IMR-90 (cell line): ENCODE results near the gene MAU2. TPM values are rescaled to one million over a fixed set of nuclear protein-coding genes. Genes with fewer than 3 reads are reported as not detected.
"Not testable (repeated sequence)": the region's sequence is repeated elsewhere in the genome, so short reads cannot be mapped to it uniquely, and the experiment has no call there.

Source experiments
- ATAC-seq: fragments of 200-7000 bp; cut with Tn5 transposase; 2 replicates; pipeline ENCODE4 v1.9.1; 2020; ENCODE audit warnings: low read depth, mild to moderate bottlenecking, moderate library complexity
- BruUV-seq: library from RNA; stranded (reverse); fragments of 400-500 nt; replicated peaks from 2 replicates; lab custom pipeline; 2021; lab: Mats Ljungman, UMichigan
- CTCF ChIA-PET: fragments of 300-600 bp; formaldehyde crosslinking; extraction: SDS; loops from one replicate; lab custom pipeline; 2021; ENCODE audit warnings: antibody characterized with exemption; lab: Yijun Ruan, JAX
- POLR2A ChIA-PET: fragments of 300-600 bp; sonication (Branson Sonifier 250); formaldehyde crosslinking; loops from one replicate; lab custom pipeline; 2022; ENCODE audit warnings: antibody characterized with exemption; ENCODE audit not compliant: unreplicated experiment; lab: Charles Lee
- DNase-seq: peaks from one replicate; pipeline ENCODE4 v3.0.0; 2013
- H2AFZ ChIP-seq: replicated peaks from 2 replicates; pipeline ENCODE3; 2013; ENCODE audit warnings: low read length, mild to moderate bottlenecking; ENCODE audit not compliant: poor library complexity
- H2AK5ac ChIP-seq: 2 replicates; pipeline ENCODE4 v1.6.1; 2013; ENCODE audit warnings: low read depth, low read length, inconsistent platforms
- H2AK9ac ChIP-seq: replicated peaks from 2 replicates; pipeline ENCODE3; 2013; ENCODE audit warnings: mild to moderate bottlenecking, low read depth, low read length, moderate library complexity; ENCODE audit not compliant: poor library complexity
- H2BK120ac ChIP-seq: 2 replicates; pipeline ENCODE4 v1.6.1; 2013; ENCODE audit warnings: low read depth, low read length, inconsistent platforms
- H2BK15ac ChIP-seq: 3 replicates; pipeline ENCODE4 v1.6.1; 2013; ENCODE audit warnings: low read depth, low read length, inconsistent platforms
- H2BK20ac ChIP-seq: 2 replicates; pipeline ENCODE4 v1.6.1; 2013; ENCODE audit warnings: low read depth, mild to moderate bottlenecking, inconsistent platforms, low read length, moderate library complexity
- H2BK5ac ChIP-seq: 2 replicates; pipeline ENCODE4 v1.6.1; 2013; ENCODE audit warnings: mild to moderate bottlenecking, low read depth, low read length, inconsistent platforms; ENCODE audit not compliant: poor library complexity, severe bottlenecking
- H3K14ac ChIP-seq: replicated peaks from 2 replicates; pipeline ENCODE4 v1.6.1; 2013; ENCODE audit warnings: low read depth, low read length, inconsistent platforms
- H3K18ac ChIP-seq: 2 replicates; pipeline ENCODE4 v1.6.1; 2013; ENCODE audit warnings: low read depth, low read length, control low read depth
- H3K23ac ChIP-seq: 2 replicates; pipeline ENCODE4 v1.6.1; 2013; ENCODE audit warnings: low read depth, low read length, inconsistent platforms
- H3K27ac ChIP-seq: 2 replicates; pipeline ENCODE4 v1.5.1; 2013; ENCODE audit warnings: mild to moderate bottlenecking, control low read depth, low read length; ENCODE audit not compliant: insufficient read depth
- H3K27me3 ChIP-seq: 2 replicates; pipeline ENCODE4 v1.6.1; 2013; ENCODE audit warnings: low read length; ENCODE audit not compliant: control insufficient read depth, insufficient read depth
- H3K36me3 ChIP-seq: 2 replicates; pipeline ENCODE4 v1.6.1; 2013; ENCODE audit warnings: low read length, mixed read lengths; ENCODE audit not compliant: control insufficient read depth, insufficient read depth
- H3K4ac ChIP-seq: 2 replicates; pipeline ENCODE4 v1.6.1; 2013; ENCODE audit warnings: low read depth, low read length, inconsistent platforms
- H3K4me1 ChIP-seq: 2 replicates; pipeline ENCODE4 v1.6.1; 2013; ENCODE audit warnings: low read length, mixed read lengths; ENCODE audit not compliant: control insufficient read depth, insufficient read depth
- H3K4me2 ChIP-seq: 2 replicates; pipeline ENCODE4 v1.6.1; 2013; ENCODE audit warnings: low read depth, mild to moderate bottlenecking, control low read depth, low read length, moderate library complexity
- H3K4me3 ChIP-seq: 2 replicates; pipeline ENCODE4 v1.5.1; 2013; ENCODE audit warnings: low read depth, mild to moderate bottlenecking, control low read depth, low read length, moderate library complexity; ENCODE audit not compliant: insufficient read depth
- H3K56ac ChIP-seq: 2 replicates; pipeline ENCODE4 v1.6.1; 2013; ENCODE audit warnings: low read length, inconsistent platforms; ENCODE audit not compliant: insufficient read depth; ENCODE audit errors: extremely low read depth
- H3K79me1 ChIP-seq, 2 experiments: 2 replicates each; pipeline ENCODE4 v1.6.1; 2013; ENCODE audit warnings: low read length in 2 of 2, inconsistent platforms in 1 of 2, low read depth in 1 of 2
- H3K9ac ChIP-seq: 2 replicates; pipeline ENCODE4 v1.6.1; 2013; ENCODE audit warnings: low read depth, low read length, control low read depth
- H3K9me1 ChIP-seq: 2 replicates; pipeline ENCODE4 v1.6.1; 2013; ENCODE audit warnings: low read length, inconsistent platforms; ENCODE audit not compliant: insufficient read depth
- H3K9me3 ChIP-seq: 2 replicates; pipeline ENCODE4 v1.6.1; 2013; ENCODE audit warnings: low read length; ENCODE audit not compliant: control insufficient read depth, insufficient read depth
- H4K20me1 ChIP-seq: 2 replicates; pipeline ENCODE4 v1.6.1; 2013; ENCODE audit warnings: low read length, inconsistent platforms; ENCODE audit not compliant: insufficient read depth
- H4K5ac ChIP-seq: 2 replicates; pipeline ENCODE4 v1.6.1; 2013; ENCODE audit warnings: mild to moderate bottlenecking, low read depth, low read length, control low read depth
- H4K8ac ChIP-seq, 2 experiments: 2 replicates each; pipeline ENCODE4 v1.6.1; 2013; ENCODE audit warnings: low read depth in 2 of 2, low read length in 2 of 2, control low read depth in 1 of 2, inconsistent platforms in 1 of 2
- H4K91ac ChIP-seq: 2 replicates; pipeline ENCODE4 v1.6.1; 2013; ENCODE audit warnings: low read depth, low read length, inconsistent platforms; ENCODE audit not compliant: insufficient read depth
- CEBPB ChIP-seq: IDR thresholded peaks from 2 replicates; pipeline ENCODE4 v1.6.1; 2012; ENCODE audit warnings: low read depth, low read length, improper control_type of control experiment
- CHD1 ChIP-seq: IDR thresholded peaks from 2 replicates; pipeline ENCODE4 v1.6.1; 2012; ENCODE audit warnings: low read depth, low read length, improper control_type of control experiment
- RFX5 ChIP-seq: IDR thresholded peaks from 2 replicates; pipeline ENCODE4 v1.8.0; 2012; ENCODE audit warnings: low read depth, mild to moderate bottlenecking, low read length, moderate library complexity
- WGBS, 2 experiments: methylation state at CpG; one replicate each; pipeline versions ENCODE4 v1.1.5 to v1.1.7; 2013; ENCODE audit warnings: missing lambda C conversion rate in 2 of 2; ENCODE audit not compliant: insufficient read length in 1 of 2; ENCODE audit errors: extremely low coverage in 2 of 2; 5-methylcytosine and 5-hydroxymethylcytosine counted together
- dilution Hi-C: fragments of 300-500 bp; cut with HindIII; formaldehyde crosslinking; loops from one replicate; pipeline ENCODE4 v1.14.3; 2018; ENCODE audit warnings: low sequenced_read_pairs; ENCODE audit not compliant: unreplicated experiment
- in situ Hi-C: fragments of 300-500 bp; cut with MboI; formaldehyde crosslinking; loops from 3 replicates; pipeline ENCODE4 v1.14.3; 2019; ENCODE audit warnings: low sequenced_read_pairs, inconsistent platforms, mixed read lengths
- intact Hi-C: fragments of 100-400 bp; cut with micrococcal nuclease; formaldehyde crosslinking; loops from 2 replicates; pipeline ENCODE4 v1.10.0; 2022
- polyA plus RNA-seq, 3 experiments: library from polyadenylated mRNA; depleted of rRNA; stranded (reverse); fragments of >200 nt; gene quantifications; 2 replicates each; pipeline ENCODE4 v1.2.3, GENCODE V29; 2012; ENCODE audit warnings: low replicate concordance in 1 of 3
- total RNA-seq: library from RNA; depleted of rRNA; stranded (reverse); fragments of >200 nt; gene quantifications from 2 replicates; pipeline ENCODE4 v1.2.3, GENCODE V29; 2012
- TF ChIP-seq, protein P1 (sequence below): fragments of 150-350 bp; IDR thresholded peaks from 2 replicates; pipeline ENCODE4 v1.6.1; 2017; ENCODE audit warnings: mild to moderate bottlenecking, antibody characterized with exemption, low read length, low read depth

Gene MAU2
- total and polyA plus RNA-seq, 2 of the 4 experiments (the other 2 are of a cell fraction): 24.6 to 31.1 TPM

DNA sequence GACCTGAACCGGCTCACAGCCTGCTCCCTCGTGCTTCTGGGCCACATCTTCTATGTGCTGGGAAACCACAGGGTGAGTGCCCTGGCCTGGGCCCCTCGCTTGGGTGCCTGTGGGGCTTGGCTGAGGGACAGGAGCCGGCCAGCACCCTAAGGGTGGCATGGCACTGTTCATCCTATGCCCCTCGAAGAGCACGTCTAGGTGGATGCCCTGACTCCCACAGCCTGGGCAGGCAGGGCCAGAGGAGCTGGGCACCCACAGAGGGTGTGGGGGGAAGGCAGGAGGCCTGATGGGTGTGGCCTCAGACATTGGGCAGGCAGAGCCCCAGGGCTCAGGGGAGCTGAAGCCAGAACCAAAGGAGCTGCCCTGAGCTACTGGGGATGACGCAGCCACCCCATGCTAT, 28.7 kb downstream of the MAU2 start:
- no peak for DNase-seq
- Histone ChIP-seq H3K4me2 (no peak overlapping the region), H3K14ac (no peak overlapping the region), H3K36me3 (peaks cover 78% of the 10 kb centered on the region), H3K56ac (no peak overlapping the region), H3K4me3 (no peak overlapping the region), H3K9ac (no peak overlapping the region), H2AK5ac (no peak overlapping the region), H2AK9ac (no peak overlapping the region), H3K79me1 (0 out of 4 replicates have a peak, but pooled peaks cover 0 to 7% of the 10 kb centered on the region in 2 experiments), H4K91ac (no peak overlapping the region), H2BK120ac (no peak overlapping the region), H2BK5ac (no peak overlapping the region), H3K18ac (no peak overlapping the region), H4K20me1 (no peaks in the 10 kb centered on the region; the same call in 1 of the 2 replicates), H3K4ac (no peak overlapping the region), H3K27me3 (no peaks in the 10 kb centered on the region), H2BK15ac (no peak overlapping the region), H3K9me1 (no peaks in the 10 kb centered on the region), H2BK20ac (no peak overlapping the region), H3K9me3 (no peaks in the 10 kb centered on the region), H3K4me1 (no peaks in the 10 kb centered on the region), H2AFZ (no peak overlapping the region), H3K23ac (no peak overlapping the region), H4K8ac (no peak overlapping the region), H3K27ac (no peak overlapping the region), H4K5ac (no peak overlapping the region)
- dilution Hi-C loops: no loop called here
- ATAC-seq: no peak; the same call in 1 of the 2 replicates
- intact Hi-C loops: no loop called here
- WGBS, 2 experiments: no CpG with 5 or more reads among the region's 7 CpGs
- TF ChIP-seq, protein P1, sequence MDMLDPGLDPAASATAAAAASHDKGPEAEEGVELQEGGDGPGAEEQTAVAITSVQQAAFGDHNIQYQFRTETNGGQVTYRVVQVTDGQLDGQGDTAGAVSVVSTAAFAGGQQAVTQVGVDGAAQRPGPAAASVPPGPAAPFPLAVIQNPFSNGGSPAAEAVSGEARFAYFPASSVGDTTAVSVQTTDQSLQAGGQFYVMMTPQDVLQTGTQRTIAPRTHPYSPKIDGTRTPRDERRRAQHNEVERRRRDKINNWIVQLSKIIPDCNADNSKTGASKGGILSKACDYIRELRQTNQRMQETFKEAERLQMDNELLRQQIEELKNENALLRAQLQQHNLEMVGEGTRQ: no peak
- no peak for TF ChIP-seq CEBPB
- TF ChIP-seq CHD1: no peak
- no peak for TF ChIP-seq RFX5
- no TSS peak for BruUV-seq
- in situ Hi-C loops: no loop called here
- CTCF ChIA-PET: interaction anchor here (0.8 kb wide), 1 partner anchor 9 kb away, joined by 3 read pairs; no protein-coding TSS in a partner anchor
- POLR2A ChIA-PET: no interaction called here

DNA sequence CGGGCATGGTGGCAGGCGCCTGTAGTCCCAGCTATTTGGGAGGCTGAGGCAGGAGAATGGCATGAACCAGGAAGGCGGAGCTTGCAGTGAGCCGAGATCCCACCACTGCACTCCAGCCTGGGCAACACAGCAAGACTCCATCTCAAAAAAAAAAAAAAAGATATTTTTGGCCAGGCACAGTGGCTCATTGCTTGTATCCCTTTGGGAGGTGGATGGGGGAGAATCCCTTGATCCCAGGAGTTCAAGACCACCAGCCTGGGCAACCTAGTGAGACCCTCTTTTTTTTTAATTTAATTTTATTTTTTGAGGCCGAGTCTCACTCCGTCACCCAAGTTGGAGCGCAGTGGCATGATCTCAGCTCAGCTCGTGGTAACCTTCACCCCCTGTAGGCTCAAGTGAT, 30.1 kb downstream of the MAU2 start:
- H3K9me3 ChIP-seq, H4K5ac ChIP-seq, H3K14ac ChIP-seq, H3K56ac ChIP-seq, H2AFZ ChIP-seq, H3K27ac ChIP-seq, H2BK5ac ChIP-seq, H3K9me1 ChIP-seq, H4K91ac ChIP-seq, H3K23ac ChIP-seq, in situ Hi-C loops, POLR2A ChIA-PET, H2AK9ac ChIP-seq, H2BK15ac ChIP-seq, H3K79me1 ChIP-seq, H3K4me1 ChIP-seq, BruUV-seq, H3K9ac ChIP-seq, CTCF ChIA-PET, H3K27me3 ChIP-seq, H4K20me1 ChIP-seq, H4K8ac ChIP-seq, H2BK120ac ChIP-seq, H3K4me3 ChIP-seq, dilution Hi-C loops, intact Hi-C loops, H3K18ac ChIP-seq, H2BK20ac ChIP-seq, ATAC-seq, H2AK5ac ChIP-seq, DNase-seq, H3K4me2 ChIP-seq, H3K4ac ChIP-seq: not testable (repeated sequence)
- no CpG with 5 or more reads among the region's 8 CpGs for WGBS, 2 experiments
- H3K36me3 ChIP-seq: peaks cover 78% of the 10 kb centered on the region
